Measurements from ENCODE around the gene FAM83D. TPM values are rescaled to one million over a fixed set of nuclear protein-coding genes. Genes with fewer than 3 reads are reported as not detected.
A peak's percentile ranks its signal among the peaks of the same experiment; 100 is the strongest.

FAM83D gene
- total RNA-seq, 1 donor from 2014 or later, result 56.7 TPM

GRCh38 chr20:38926934-38927616 lies 858 bp downstream of the FAM83D start:
- no peak for DNase-seq (ENCODE audit: low read depth)
- TF ChIP-seq CTCF (conservative IDR thresholded peaks at IDR 0.05; ENCODE audit: low read depth, low read length), result no peak

GRCh38 chr20:38927902-38928578 lies 1.8 kb downstream of the FAM83D start:
- TF ChIP-seq CTCF (conservative IDR thresholded peaks at IDR 0.05; ENCODE audit: low read depth, low read length), result no peak
- peak overlapping the region; percentile 78 for H3K4me3 ChIP-seq (ENCODE audit: low read depth, low read length)
- no peak for DNase-seq (ENCODE audit: low read depth)

More at GRCh38 chr20:38926934-38927616, 858 bp downstream of the FAM83D start:
- H3K4me3 ChIP-seq (ENCODE audit: low read depth, low read length), result peak overlapping the region; percentile 78

- no peak for TF ChIP-seq CTCF (conservative IDR thresholded peaks at IDR 0.05; ENCODE audit: low read depth, low read length)
- DNase-seq (ENCODE audit: low read depth), result no peak
- H3K4me3 ChIP-seq (ENCODE audit: low read depth, low read length), result no peak overlapping the region
Measured at GRCh38 chr20:38930242-38930569, 4.0 kb downstream of the FAM83D start.

GRCh38 chr20:38931984-38932383 lies 5.8 kb downstream of the FAM83D start:
- H3K4me3 ChIP-seq (ENCODE audit: low read depth, low read length), result no peak overlapping the region
- TF ChIP-seq CTCF (conservative IDR thresholded peaks at IDR 0.05; ENCODE audit: low read depth, low read length), result no peak
- DNase-seq (ENCODE audit: low read depth), result no peak

GRCh38 chr20:38932457-38933120 lies 6.4 kb downstream of the FAM83D start:
- no peak for DNase-seq (ENCODE audit: low read depth)
- no peak for TF ChIP-seq CTCF (conservative IDR thresholded peaks at IDR 0.05; ENCODE audit: low read depth, low read length)

GRCh38 chr20:38934530-38934929 lies 8.3 kb downstream of the FAM83D start:
- no peak overlapping the region for H3K4me3 ChIP-seq (ENCODE audit: low read depth, low read length)
- no peak for DNase-seq (ENCODE audit: low read depth)
- TF ChIP-seq CTCF (conservative IDR thresholded peaks at IDR 0.05; ENCODE audit: low read depth, low read length), result no peak

More at GRCh38 chr20:38932457-38933120, 6.4 kb downstream of the FAM83D start:
- no peak overlapping the region for H3K4me3 ChIP-seq (ENCODE audit: low read depth, low read length)

All from epithelial cell of proximal tubule (primary cell).